Activated CD8-positive, alpha-beta memory T cell treated with anti-CD3 and anti-CD28 coated beads, Interleukin-2, amount 50 U/mL, for 1 hour (primary cell): ENCODE results near the gene SYK.

Experiments used
- DNase-seq: peaks from one replicate; pipeline ENCODE4 v3.0.0-alpha.2; 2020; ENCODE audit errors: extremely low read depth

The SYK gene

DNA sequence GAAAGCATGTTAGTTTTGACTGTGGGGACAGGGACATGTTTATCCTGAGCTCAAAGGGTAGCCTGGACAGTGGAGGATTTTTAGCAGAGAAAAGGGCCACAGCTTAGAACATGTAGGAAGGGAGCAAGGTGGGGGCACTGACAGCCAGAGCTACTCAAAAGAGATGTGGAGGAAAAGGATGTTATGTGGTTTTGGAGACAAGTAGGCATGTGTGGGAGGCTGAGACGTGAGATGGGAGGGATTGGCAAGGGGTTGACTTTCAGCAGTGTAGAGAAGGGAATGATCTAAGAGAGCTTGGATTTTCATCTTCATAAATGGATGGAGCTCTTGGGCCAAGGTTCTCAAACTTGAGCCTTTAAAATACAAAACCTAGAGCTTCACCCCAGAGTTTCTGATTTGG, 24.0 kb downstream of the SYK start:
- no peak for DNase-seq

GRCh38 chr9:90826326-90827020, 24.9 kb downstream of the SYK start:
- DNase-seq: no peak

DNA sequence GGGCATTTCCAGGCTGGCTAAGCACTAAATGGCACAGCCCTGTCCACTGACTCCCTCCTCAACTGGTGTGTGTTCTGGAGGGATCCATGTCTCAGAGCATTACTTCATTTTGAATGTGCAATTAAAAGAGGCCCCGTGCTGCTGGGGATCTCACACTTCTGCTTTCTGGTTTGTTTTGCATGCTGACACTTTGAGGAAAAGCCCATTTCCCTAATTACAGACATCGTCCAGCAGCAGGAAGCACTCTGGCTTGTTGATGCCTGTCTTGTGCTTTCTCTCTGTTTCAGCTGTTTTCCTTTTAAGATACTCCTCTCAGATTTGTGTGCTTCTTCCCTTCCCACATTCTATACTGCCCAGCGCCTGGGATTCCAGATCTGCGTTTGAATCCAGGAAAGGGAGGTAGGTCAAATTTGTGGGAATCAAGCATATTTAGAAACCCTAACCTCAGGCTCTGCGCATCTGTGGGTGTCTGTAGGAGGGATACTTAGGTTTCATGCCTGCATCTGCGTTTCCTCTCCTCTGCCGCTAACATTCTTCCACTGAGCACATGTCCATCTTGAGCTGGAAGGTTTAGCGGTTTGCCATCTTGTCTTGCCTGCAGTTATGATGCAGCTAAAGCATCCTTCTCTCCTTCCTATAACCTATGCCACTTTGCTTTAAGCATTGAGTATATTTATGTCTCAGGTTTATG, 25.7 kb downstream of the SYK start:
- no peak for DNase-seq

- DNase-seq: no peak
Observed at GRCh38 chr9:90830051-90830450, 28.4 kb downstream of the SYK start.

DNA sequence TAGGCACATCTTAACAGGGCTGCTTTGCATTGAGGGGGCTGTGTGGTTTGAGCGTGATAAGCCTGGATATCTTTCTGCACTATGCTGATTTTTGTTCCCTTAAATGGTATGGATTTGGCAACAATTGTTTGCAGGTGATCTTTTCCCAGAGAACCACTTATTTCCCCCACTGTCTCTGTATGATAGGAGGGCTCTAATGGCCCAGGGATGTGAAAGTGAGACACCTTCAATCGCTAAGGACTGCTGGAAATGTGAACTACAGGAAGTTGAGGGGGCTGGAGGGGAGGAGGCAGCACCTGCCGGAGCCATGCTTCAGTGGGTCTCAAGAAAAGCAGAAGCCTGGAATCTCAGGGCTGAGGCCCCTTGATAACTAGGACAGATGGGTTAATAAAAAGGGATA, 29.4 kb downstream of the SYK start:
- DNase-seq: no peak

DNA sequence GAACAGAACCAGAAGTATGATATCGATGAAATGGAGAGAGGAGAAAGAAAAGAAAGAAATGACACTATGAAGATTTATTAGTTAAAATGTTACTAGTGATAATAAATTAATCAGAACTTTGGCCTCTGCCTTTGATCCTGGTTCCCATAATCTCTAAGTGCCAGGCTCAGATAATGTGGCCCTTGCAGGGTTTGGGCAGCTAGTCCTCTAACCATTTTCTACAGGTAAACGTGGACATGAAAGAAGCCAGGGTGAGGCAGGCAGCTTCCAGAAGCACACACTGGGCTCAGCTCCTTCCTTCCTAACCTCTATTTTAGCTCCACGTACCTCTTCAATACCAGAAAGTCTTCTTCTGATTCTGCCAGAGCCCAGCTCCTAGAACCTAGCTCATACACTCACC, 30.6 kb downstream of the SYK start:
- no peak for DNase-seq

DNA sequence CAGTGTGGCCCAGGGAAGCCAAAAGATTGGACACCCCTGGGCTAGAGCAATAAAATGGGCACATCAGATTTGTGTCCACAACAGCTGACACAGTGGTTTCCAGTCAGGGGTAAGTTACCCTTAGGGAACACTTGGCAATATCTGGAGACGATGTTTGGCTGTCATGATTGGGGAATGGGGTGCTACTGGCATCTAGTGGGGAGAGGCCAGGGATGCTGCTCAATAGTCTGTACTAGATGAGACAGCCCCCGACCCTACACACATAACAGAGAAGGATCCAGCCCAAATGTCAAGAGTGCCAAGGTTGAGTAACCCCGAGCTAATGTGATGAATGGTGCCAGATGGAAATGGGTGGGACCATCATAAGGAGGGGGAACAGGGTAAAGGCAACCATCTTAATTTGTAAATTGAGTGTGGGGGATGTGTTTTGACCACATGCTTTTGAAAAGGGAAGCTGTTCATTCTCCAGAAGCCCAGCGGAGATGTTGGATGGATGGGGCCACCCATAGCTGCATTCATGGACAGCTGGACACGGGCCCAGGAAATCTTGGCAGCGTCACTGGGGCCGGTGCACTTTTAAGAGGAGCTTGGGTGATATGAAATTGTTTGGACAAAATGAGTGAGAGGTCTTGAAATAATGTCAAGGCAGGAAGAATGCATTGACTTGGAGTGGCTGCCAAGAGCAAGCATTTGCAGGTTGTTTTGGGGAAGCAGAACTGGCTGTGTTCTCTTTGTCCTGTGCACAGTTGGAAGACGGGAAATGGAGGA, 33.4 kb downstream of the SYK start:
- DNase-seq: no peak

- DNase-seq: no peak
Observed at GRCh38 chr9:90836411-90837080, 34.9 kb downstream of the SYK start.

GRCh38 chr9:90838098-90838497, 36.5 kb downstream of the SYK start:
- DNase-seq: no peak

DNA sequence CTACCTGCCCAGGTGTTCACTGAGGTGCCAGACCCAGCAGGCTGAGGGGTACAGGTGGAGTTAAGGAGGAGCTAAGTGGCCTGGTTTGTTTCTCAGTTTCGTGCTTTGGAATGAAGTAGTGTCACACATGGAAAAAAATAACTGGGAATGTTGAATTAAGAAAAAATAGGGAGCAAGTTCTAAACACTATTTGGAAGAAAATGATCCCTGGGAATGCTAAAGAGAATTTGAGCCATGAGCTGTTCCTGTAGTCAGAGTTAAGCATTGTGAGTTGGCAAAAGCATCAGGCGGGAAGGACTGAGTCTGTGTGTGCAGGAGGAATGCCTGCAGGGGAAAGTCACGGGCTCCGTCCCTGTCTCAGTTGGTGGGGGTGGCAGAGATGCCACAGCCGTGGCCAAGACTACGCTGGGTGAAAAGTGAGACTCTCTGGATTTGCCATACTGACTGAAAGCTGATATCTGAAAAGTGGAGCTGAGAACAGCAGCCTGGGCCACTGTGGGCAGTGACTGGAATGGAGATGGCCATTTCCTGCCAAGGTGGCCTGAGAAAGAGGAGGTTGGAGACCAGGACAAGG, 37.0 kb downstream of the SYK start:
- DNase-seq: no peak

GRCh38 chr9:90839183-90839728, 37.6 kb downstream of the SYK start:
- DNase-seq: no peak

DNA sequence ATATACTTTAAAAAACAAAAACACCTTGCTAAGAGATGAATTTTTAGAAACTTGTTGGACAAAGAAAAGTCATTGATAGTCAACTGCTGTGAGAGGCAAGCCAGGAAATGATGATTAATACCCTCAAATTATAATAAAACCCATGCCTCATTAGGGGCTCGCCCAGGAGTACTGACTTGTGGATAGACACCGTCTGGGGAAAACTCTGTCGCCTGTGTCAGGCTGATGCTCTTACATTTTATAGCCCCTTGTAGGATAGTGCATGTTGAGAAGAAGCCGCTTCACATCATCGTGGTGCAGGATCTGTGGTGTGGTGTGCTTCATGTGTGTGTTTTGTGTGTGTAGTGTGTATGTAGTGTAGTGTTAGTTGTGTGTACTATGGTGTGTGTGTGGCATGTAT, 39.1 kb downstream of the SYK start:
- no peak for DNase-seq

DNA sequence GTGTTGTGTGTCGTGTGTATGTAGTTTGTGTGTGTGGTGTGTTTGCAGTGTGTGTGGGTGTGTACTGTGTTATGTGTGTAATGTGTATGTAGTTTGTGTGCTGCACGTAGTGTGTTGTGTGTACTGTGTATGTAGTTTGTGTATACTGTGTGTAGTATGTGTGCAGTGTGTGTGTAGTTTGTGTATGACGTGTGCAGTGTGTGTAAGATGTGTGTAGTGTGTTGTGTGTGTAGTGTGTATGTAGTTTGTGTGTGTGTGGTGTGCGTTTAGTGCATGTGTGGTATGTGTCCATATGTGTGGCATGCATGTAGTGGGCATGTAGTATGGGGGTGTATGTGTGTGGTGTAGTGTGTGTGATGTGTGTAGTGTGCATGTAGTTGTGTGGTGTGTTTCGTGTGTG, 39.6 kb downstream of the SYK start:
- no peak for DNase-seq

DNA sequence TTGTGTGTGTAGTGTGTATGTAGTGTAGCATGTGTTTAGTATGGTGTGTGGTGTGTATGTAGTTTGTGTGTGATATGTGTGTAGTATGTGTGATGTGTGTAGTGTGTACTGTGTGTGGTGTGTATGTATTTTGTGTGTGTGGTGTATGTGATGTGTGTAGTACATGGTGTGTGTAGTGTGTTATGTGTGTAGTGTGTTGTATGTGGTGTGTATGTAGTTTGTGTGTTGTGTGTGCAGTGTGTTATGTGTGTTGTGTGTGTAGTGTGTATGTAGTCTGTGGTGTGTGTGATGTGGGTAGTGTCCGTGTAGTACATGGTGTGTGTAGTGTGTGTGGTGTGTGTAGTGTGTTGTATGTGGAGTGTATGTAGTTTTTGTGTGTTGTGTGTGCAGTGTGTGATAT, 40.0 kb downstream of the SYK start:
- DNase-seq: no peak

DNA sequence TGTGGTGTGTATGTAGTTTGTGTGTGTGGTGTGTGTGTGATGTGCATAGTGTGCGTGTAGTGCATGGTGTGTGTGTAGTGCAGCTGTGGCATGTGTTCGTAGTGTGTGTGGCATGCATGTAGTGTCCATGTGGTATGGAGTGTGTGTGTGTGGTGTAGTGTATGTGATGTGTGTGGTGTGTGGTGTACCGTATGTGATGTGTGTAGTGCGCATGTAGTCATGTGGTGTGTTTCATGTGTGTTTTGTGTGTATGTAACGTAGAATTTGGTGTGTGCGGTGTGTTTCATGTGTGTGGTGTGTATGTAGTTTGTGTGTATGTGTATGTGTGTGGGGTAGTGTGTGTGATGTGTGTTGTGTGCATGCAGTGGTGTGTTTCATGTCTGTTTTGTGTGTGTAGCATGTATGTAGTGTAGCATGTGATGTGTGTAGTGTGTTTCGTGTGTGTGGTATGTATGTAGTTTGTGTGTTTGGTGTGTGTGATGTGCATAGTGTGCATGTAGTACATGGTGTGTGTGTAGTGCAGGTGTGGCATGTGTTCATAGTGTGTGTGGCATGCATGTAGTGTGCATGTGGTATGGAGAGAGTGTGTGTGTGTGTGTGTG, 40.7 kb downstream of the SYK start:
- no peak for DNase-seq

- no peak for DNase-seq
Observed at GRCh38 chr9:90842996-90843395, 41.4 kb downstream of the SYK start.

GRCh38 chr9:90843525-90843924, 41.9 kb downstream of the SYK start:
- no peak for DNase-seq

DNA sequence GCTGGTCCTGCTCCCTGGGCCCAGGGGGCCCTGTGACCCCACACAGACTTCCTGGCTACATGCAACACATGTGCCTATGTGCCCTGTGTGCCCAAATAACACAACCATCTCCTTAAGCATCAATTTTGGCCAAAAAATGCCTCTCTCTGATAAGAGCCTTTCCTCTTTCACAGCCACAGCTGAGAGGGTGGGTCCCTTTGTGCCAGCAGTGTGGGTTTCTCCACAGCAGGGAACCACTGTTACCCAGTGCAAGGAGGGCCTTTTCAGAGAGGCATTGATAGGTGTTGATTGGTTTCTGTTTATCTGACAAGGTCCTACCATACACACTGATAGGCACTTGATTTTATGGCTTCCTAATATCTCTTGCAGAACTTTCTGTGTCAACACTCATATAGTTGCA, 42.7 kb downstream of the SYK start:
- DNase-seq: no peak

DNA sequence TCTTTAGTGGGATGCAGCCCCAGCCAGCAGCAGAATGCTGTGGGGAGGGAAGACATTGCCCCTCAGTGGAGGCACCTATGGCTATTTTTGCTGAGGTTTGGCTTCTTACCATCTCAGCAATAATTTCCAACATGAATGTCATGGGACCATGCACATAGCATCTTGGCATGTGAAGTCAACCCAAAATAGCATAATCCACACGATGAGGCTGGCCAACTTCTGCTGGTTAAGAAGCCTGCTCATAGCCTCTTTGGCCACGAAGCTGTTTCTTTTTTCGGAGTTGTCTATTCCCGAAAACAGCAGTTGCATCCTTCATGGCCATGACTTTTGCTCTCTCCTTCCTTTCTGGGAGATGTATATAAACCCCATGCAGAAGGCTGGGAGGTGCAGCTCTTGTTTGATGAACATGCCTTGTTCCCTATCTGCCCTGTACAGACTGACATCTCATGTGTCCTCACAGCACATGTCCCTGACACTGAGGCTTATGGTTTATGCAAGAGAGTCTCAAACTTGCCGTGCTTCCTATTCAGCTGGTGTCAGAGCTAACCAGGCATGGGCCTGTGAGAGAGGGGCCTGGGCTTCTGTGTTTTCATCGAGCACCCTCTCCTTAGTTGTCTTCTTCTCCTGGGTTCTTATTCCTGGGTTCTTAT, 45.3 kb downstream of the SYK start:
- no peak for DNase-seq

- DNase-seq: no peak
Observed at GRCh38 chr9:90847971-90848370, 46.4 kb downstream of the SYK start.

- DNase-seq: no peak
Observed at GRCh38 chr9:90848866-90849265, 47.2 kb downstream of the SYK start.
